CD4-positive, alpha-beta memory T cell (primary cell): ENCODE data around the gene CFAP46. TPM values are rescaled to one million over a fixed set of nuclear protein-coding genes. Genes with fewer than 3 reads are reported as not detected.

ENCODE experiments used
- CTCF ChIA-PET: fragments of 350-600 bp; sonication (Branson Sonifier 250); formaldehyde crosslinking; loops from one replicate; lab custom pipeline; 2021; ENCODE audit warnings: inconsistent platforms; ENCODE audit not compliant: partially characterized antibody; lab: Charles Lee
- POLR2A ChIA-PET: fragments of 350-600 bp; sonication (Branson Sonifier 250); formaldehyde crosslinking; loops from one replicate; lab custom pipeline; 2021; ENCODE audit not compliant: partially characterized antibody; lab: Charles Lee
- DNase-seq, 5 donors: peaks; one replicate each; pipeline versions ENCODE4 v3.0.0 to v3.0.0-alpha.2; 2020 to 2022; ENCODE audit warnings: mixed read lengths in 1 of 5
- H3K27ac ChIP-seq: one replicate; pipeline ENCODE4 v1.7.0; 2013; ENCODE audit warnings: low read depth, low read length
- H3K27me3 ChIP-seq: 2 replicates; pipeline ENCODE4 v1.7.0; 2013; ENCODE audit warnings: mild to moderate bottlenecking, low read length, moderate library complexity; ENCODE audit not compliant: insufficient read depth
- H3K36me3 ChIP-seq: 2 replicates; pipeline ENCODE4 v1.7.0; 2013; ENCODE audit warnings: mild to moderate bottlenecking, low read length, moderate library complexity; ENCODE audit not compliant: insufficient read depth
- H3K4me1 ChIP-seq: 2 replicates; pipeline ENCODE4 v1.7.0; 2013; ENCODE audit warnings: mild to moderate bottlenecking, low read length, moderate library complexity; ENCODE audit not compliant: insufficient read depth
- H3K4me3 ChIP-seq, 2 donors: one replicate each; pipeline ENCODE4 v1.7.0; 2013; ENCODE audit warnings: low read length in 2 of 2, mild to moderate bottlenecking in 1 of 2
- H3K9me3 ChIP-seq, 2 donors: one replicate each; pipeline ENCODE4 v1.7.0; 2013; ENCODE audit warnings: low read length in 2 of 2, control low read depth in 1 of 2; ENCODE audit not compliant: control insufficient read depth in 1 of 2
- H3K27ac Mint-ChIP-seq, 7 donors: one replicate each; pipeline ENCODE4 v1.8.0; 2020 to 2021; ENCODE audit warnings: mixed read lengths in 7 of 7, mild to moderate bottlenecking in 6 of 7, inconsistent platforms in 3 of 7, moderate library complexity in 3 of 7
- H3K27me3 Mint-ChIP-seq, 2 donors: one replicate each; pipeline ENCODE4 v1.8.0; 2020 to 2021; ENCODE audit warnings: mixed read lengths in 2 of 2
- H3K36me3 Mint-ChIP-seq, 2 donors: one replicate each; pipeline ENCODE4 v1.8.0; 2020 to 2021; ENCODE audit warnings: mixed read lengths in 2 of 2, inconsistent platforms in 1 of 2, mild to moderate bottlenecking in 1 of 2
- H3K4me1 Mint-ChIP-seq, 4 donors: one replicate each; pipeline ENCODE4 v1.8.0; 2020 to 2021; ENCODE audit warnings: mixed read lengths in 4 of 4, mild to moderate bottlenecking in 1 of 4
- H3K4me3 Mint-ChIP-seq, 8 donors: one replicate each; pipeline ENCODE4 v1.8.0; 2020 to 2021; ENCODE audit warnings: mixed read lengths in 8 of 8, mild to moderate bottlenecking in 7 of 8, moderate library complexity in 6 of 8, inconsistent platforms in 3 of 8
- H3K9me3 Mint-ChIP-seq, 8 donors: one replicate each; pipeline ENCODE4 v1.8.0; 2020 to 2021; ENCODE audit warnings: mixed read lengths in 8 of 8, mild to moderate bottlenecking in 5 of 8, inconsistent platforms in 3 of 8, moderate library complexity in 1 of 8
- intact Hi-C: fragments of 100-400 bp; cut with micrococcal nuclease; formaldehyde crosslinking; loops from one replicate; pipeline ENCODE4 v1.15.1; 2023
- polyA plus RNA-seq, 2 donors: library from polyadenylated mRNA; unstranded; fragments of 300-500 nt; fragmentation: Illumina TruSeq; gene quantifications; one replicate each; pipeline ENCODE4 v1.2.3, GENCODE V29; 2021
- total RNA-seq, 2 experiments: library from RNA; stranded (reverse); gene quantifications; one replicate each; pipeline ENCODE4 v1.2.3, GENCODE V29; 2021

The CFAP46 gene
- total and polyA plus RNA-seq, 4 experiments from 2014 or later, result not detected

- POLR2A ChIA-PET, result no interaction called here
- no peak overlapping the region for H3K27ac ChIP-seq
- peaks cover 5 to 11% of the 10 kb centered on the region in 2 donors for H3K27me3 Mint-ChIP-seq
- intact Hi-C loops, result no loop called here
- no peak overlapping the region for H3K4me3 ChIP-seq
- H3K4me1 Mint-ChIP-seq, result peaks cover 0 to 2% (median 0%) of the 10 kb centered on the region in 4 donors
- H3K9me3 ChIP-seq, result no peaks in the 10 kb centered on the region
- H3K4me3 Mint-ChIP-seq, result no peak overlapping the region
- no peak for DNase-seq
- H3K27me3 ChIP-seq, result no peaks in the 10 kb centered on the region
- no peaks in the 10 kb centered on the region for H3K36me3 Mint-ChIP-seq
- CTCF ChIA-PET, result no interaction called here
- H3K27ac Mint-ChIP-seq, result no peak overlapping the region
- no peaks in the 10 kb centered on the region for H3K4me1 ChIP-seq
- H3K9me3 Mint-ChIP-seq, result no peaks in the 10 kb centered on the region
- H3K36me3 ChIP-seq, result no peaks in the 10 kb centered on the region
Observed at GRCh38 chr10:132881186-132881920, 61.0 kb downstream of the CFAP46 start.

- POLR2A ChIA-PET, result no interaction called here
- intact Hi-C loops, result no loop called here
Observed at GRCh38 chr10:132880128-132880981, 62.0 kb downstream of the CFAP46 start.

GRCh38 chr10:132879408-132880127, 62.8 kb downstream of the CFAP46 start:
- DNase-seq, result no peak
- Mint-ChIP-seq H3K4me1 (peaks cover 0 to 2% (median 0%) of the 10 kb centered on the region in 4 donors), H3K4me3 (no peak overlapping the region), H3K36me3 (no peaks in the 10 kb centered on the region), H3K27ac (no peak overlapping the region), H3K9me3 (peaks cover 0 to 7% (median 0%) of the 10 kb centered on the region in 8 donors), H3K27me3 (peaks cover 12 to 20% of the 10 kb centered on the region in 2 donors)
- H3K4me3 ChIP-seq, result no peak overlapping the region
- ChIA-PET CTCF (no interaction called here), POLR2A (no interaction called here)
- H3K4me1 ChIP-seq, result no peaks in the 10 kb centered on the region
- intact Hi-C loops, result no loop called here
- H3K36me3 ChIP-seq, result no peaks in the 10 kb centered on the region
- H3K27me3 ChIP-seq, result no peaks in the 10 kb centered on the region
- no peak overlapping the region for H3K27ac ChIP-seq
- H3K9me3 ChIP-seq, result no peaks in the 10 kb centered on the region

More at GRCh38 chr10:132880128-132880981, 62.0 kb downstream of the CFAP46 start:
- Mint-ChIP-seq H3K4me3 (no peak overlapping the region), H3K4me1 (peaks cover 0 to 2% (median 0%) of the 10 kb centered on the region in 4 donors), H3K27ac (no peak overlapping the region), H3K9me3 (peaks cover 0 to 5% (median 0%) of the 10 kb centered on the region in 8 donors), H3K36me3 (no peaks in the 10 kb centered on the region), H3K27me3 (peaks cover 10 to 16% of the 10 kb centered on the region in 2 donors)
- Histone ChIP-seq H3K36me3 (no peaks in the 10 kb centered on the region), H3K27ac (no peak overlapping the region), H3K9me3 (no peaks in the 10 kb centered on the region), H3K4me3 (no peak overlapping the region), H3K4me1 (no peaks in the 10 kb centered on the region), H3K27me3 (no peaks in the 10 kb centered on the region)
- CTCF ChIA-PET, result no interaction called here
- no peak for DNase-seq

- H3K9me3 Mint-ChIP-seq, result peaks cover 0 to 7% (median 0%) of the 10 kb centered on the region in 8 donors
- CTCF ChIA-PET, result no interaction called here
- intact Hi-C loops, result no loop called here
- H3K27ac Mint-ChIP-seq, result no peak overlapping the region
- H3K27me3 ChIP-seq, result no peaks in the 10 kb centered on the region
- H3K4me1 ChIP-seq, result no peaks in the 10 kb centered on the region
- DNase-seq, result no peak
- no peaks in the 10 kb centered on the region for H3K36me3 ChIP-seq
- H3K4me3 Mint-ChIP-seq, result peak overlapping the region in 1 of 8 donors; percentile 59
- H3K9me3 ChIP-seq, result no peaks in the 10 kb centered on the region
- no peak overlapping the region for H3K4me3 ChIP-seq
- H3K36me3 Mint-ChIP-seq, result no peaks in the 10 kb centered on the region
- POLR2A ChIA-PET, result no interaction called here
- H3K27me3 Mint-ChIP-seq, result peaks cover 12 to 20% of the 10 kb centered on the region in 2 donors
- H3K4me1 Mint-ChIP-seq, result peaks cover 0 to 2% (median 0%) of the 10 kb centered on the region in 4 donors
- no peak overlapping the region for H3K27ac ChIP-seq
Observed at GRCh38 chr10:132878730-132879407, 63.5 kb downstream of the CFAP46 start.

- ChIA-PET CTCF (no interaction called here), POLR2A (no interaction called here)
- Histone ChIP-seq H3K27me3 (no peaks in the 10 kb centered on the region), H3K36me3 (no peaks in the 10 kb centered on the region), H3K4me1 (no peaks in the 10 kb centered on the region), H3K4me3 (no peak overlapping the region), H3K27ac (no peak overlapping the region), H3K9me3 (no peaks in the 10 kb centered on the region)
- Mint-ChIP-seq H3K36me3 (no peaks in the 10 kb centered on the region), H3K4me1 (peaks cover 0 to 2% (median 0%) of the 10 kb centered on the region in 4 donors), H3K27me3 (peaks cover 14 to 20% of the 10 kb centered on the region in 2 donors), H3K4me3 (no peak overlapping the region), H3K27ac (no peak overlapping the region), H3K9me3 (peaks cover 0 to 7% (median 0%) of the 10 kb centered on the region in 8 donors)
- intact Hi-C loops, result no loop called here
- no peak for DNase-seq
Observed at GRCh38 chr10:132878091-132878729, 64.2 kb downstream of the CFAP46 start.

- Histone ChIP-seq H3K4me3 (no peak overlapping the region), H3K4me1 (no peaks in the 10 kb centered on the region), H3K9me3 (no peaks in the 10 kb centered on the region), H3K27me3 (no peaks in the 10 kb centered on the region), H3K27ac (no peak overlapping the region), H3K36me3 (no peaks in the 10 kb centered on the region)
- H3K27me3 Mint-ChIP-seq, result peaks cover 14 to 20% of the 10 kb centered on the region in 2 donors
- intact Hi-C loops, result no loop called here
- no peak overlapping the region for H3K4me3 Mint-ChIP-seq
- POLR2A ChIA-PET, result no interaction called here
- DNase-seq, result no peak
- no peaks in the 10 kb centered on the region for H3K36me3 Mint-ChIP-seq
- CTCF ChIA-PET, result no interaction called here
- H3K4me1 Mint-ChIP-seq, result peaks cover 0 to 2% (median 0%) of the 10 kb centered on the region in 4 donors
- no peak overlapping the region for H3K27ac Mint-ChIP-seq
- H3K9me3 Mint-ChIP-seq, result peaks cover 0 to 7% (median 0%) of the 10 kb centered on the region in 8 donors
Observed at GRCh38 chr10:132877473-132877872, 64.9 kb downstream of the CFAP46 start.
